Nucleus accumbens (tissue), 56 donors: Measurements from ENCODE around the gene PELI2.

Experiments
- DNase-seq, 56 donors: peaks; one replicate each; lab custom pipeline; 2025; lab: John Stamatoyannopoulos, UW

The PELI2 gene

DNA sequence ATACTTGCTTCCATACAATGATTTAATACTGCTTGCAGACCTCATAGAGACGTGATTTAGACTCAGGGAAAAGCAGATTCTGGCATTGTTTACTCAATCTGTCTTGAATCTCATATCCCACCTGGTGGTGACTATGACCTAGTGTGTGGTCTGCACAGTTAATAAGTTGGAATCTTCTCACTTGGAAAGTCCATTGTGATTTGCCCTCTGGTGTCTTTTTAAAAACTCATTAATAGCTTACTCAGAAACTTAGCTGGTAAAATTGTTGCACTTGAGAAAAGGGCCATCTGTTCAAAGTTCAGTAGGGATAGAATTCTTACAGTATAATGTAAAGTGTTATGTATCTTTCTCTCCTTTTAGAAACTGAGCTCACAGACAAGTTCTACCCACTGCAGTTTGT, 106.0 kb downstream of the PELI2 start:
- DNase-seq = no peak

DNA sequence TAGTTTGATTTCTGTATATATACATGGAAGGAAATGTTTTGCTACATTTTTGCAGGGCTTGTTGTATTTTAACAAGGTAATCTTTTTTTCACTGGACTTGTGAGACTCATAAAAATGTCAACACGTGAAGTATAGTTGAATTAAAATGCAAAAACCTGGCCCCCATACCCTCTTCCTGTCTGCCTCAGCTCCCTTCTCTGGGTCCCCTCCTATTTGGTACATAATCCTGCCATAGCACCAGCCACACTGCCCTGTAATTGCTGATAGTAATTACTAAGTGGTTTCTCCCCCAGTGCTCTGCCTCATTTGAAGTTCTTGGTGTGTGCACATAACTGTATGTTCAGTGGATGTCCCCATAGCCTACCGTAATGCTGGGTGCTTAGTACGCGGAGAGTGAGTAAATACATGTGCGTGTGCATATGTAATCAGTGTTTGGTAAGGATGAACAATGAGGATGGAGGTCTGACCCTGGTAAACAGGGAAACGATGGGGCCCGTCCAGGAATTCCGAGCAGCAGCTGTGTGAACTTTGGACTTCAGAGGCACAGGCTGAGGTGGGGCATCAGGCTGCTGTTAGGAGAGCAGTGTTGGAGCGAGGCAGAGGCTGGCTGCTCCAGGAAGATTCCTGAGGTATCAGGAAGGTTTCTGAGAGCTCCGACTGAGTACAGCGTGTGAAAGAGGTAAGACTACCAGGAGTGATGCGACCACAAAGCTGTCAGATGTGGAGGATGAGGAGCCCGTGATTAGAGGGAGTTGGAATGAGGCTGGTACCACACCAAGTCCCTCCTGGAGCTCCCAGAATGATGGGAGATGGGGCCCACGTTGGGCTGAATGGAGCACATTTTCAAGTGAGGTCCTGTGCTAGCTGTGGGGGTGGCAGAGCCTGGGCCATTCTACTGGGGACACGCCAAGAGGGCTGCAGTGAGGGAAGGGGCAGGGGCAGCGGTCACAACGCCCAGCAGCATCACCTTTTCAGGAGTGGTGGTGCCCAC, 106.8 kb downstream of the PELI2 start:
- DNase-seq = no peak

DNA sequence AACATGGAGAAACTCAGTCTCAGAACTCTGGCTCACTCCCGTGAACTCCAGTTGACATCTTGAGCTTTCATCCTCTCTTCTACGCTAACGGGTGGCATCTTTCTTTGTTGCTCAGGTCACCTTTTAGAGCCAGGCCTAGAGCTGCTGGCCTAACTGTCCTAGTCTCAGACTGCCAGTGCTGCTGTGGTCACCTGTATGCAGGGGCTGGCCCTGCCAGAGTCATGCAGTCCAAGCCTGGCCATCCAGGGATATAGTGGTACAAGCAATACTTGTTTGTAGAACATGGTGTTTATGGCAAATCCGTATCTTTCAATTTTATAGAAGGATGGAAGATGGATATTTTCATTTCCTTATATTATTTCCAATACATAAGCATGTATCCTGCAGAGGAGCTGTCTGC, 117.2 kb downstream of the PELI2 start:
- DNase-seq = no peak

DNA sequence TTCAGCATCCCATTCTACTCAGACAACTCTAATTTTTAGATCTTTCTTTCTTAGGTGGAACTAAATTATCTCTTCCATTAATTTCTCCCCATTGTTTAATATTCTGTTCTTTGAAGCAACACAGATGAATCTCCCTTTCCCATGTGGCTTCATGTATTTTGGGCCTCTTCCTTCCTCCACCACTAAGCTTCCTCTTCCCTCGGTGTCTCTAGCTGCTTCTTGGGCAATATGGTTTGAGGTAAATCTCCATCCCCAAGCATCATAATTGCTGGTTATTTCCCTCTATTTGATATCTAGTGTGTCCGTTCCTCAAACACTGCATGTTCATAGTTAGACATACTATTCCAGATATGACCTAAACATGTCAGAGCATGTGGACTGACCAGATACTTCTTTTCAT, 119.2 kb downstream of the PELI2 start:
- DNase-seq = no peak

DNA sequence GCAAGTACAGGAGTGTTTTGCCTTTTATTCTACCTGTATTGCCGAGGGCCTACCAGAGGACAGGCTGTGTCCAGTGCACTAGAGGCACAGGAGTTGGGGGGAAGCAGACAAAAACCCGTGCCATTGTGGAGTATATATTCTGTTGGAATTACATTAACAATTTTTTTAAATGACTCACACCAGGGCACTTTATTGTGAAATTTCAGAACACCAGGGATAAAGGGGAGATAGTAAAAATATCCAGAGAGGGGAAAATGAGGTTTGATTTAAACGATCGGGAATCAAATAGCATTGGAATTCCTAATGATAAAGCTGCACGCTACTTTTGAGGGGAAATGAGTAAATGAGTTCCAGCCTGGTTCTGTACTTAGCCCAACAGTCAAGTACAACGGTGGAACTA, 123.2 kb downstream of the PELI2 start:
- no peak for DNase-seq

DNA sequence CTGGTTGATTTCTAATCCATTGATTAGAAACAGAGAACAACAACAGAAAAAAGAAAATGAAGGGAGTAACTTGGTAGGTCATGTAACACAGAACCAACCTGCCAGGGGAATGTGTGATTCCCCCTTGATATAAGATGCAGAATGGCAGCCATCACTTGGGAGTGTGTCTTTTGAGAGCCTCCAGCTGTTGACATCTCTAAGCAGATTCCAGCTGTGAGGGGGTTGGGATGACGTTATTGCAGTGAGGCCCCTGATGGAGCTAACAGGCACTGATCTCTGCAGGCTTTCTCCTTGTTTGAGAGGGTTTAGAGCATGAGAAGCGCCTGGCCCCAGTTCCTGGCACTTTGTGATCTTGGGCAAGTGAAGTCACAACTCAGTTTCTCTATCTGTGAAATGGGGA, 124.9 kb downstream of the PELI2 start:
- no peak for DNase-seq

DNA sequence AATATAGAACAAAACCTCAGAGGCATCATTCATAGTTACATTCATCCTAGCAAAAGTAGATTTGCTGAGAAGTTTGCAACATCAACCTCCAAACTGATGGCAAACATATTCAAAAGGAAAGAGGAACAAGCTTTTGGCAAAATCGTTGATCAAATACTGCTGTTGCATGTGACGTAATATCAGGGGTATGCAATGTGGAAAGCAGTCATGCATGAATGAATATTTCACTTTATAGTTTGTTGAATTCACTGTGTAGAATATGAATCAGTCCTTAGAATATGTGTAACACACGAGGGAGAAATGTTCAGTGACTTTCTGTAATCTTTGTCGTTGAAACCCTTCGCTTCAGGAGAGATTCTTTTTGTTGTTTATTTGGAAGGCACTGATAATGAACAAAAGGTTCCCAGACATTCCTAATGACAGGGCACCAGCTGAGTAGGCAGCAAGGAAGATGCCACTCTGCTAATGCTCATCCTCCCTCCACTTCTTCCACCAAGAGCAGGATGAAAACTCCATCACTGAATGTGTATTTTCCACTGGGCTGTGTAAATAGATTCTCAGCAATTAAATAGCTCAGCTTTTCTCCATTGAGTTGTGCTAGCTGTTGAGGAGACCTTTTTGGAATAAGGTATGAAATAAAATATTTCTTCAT, 126.1 kb downstream of the PELI2 start:
- no peak for DNase-seq

DNA sequence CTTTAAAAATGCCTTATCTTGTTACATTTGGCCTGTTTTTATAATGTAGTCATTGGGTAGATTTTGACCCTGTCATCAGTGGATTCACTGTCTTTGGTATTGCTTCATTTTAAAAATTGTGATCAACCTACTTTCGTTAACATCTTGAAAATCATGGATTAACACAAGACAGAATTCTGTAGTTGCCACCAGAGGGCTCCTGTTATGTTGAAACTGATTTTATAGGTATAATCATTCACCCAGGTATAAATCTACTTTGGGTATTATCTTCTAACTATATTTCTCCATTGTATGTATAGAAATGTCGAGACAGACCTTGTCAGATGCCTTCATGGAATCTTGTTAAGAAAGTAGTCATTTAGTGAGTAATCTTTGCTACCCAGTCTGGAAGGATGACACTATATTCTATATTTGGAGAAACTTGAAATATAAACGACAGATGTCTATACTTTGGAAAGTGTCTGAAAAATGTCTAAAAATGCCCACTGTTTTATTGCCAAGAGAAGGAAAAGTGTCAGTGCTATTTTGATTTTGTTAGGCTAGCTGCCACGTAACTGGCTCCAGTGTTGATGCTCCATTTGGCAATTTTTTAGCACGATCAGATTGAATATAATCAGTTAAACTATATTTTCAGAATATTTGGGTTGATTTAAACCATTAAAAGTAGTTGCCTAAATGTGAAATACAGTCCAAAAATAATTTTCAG, 129.4 kb downstream of the PELI2 start:
- DNase-seq = no peak

DNA sequence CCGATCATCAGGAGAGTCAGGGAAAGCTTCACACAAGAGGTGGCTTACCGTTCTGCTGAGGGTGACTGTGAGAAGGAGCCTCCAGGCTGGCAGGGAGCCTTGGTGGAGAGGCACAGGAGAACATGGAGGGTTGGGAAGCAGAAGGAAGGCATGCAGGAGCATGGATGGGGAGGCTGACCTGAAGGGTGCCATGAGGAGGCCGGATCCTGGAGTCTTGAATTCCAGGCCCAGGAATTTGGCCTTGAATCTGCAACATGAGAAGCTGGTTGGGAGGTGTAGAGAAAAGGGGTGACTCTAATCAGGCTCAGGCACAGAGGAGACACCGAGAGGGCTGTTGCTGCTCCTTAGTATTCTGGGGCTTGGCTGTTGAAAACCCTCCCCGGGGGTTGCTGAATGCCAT, 130.2 kb downstream of the PELI2 start:
- no peak for DNase-seq

DNA sequence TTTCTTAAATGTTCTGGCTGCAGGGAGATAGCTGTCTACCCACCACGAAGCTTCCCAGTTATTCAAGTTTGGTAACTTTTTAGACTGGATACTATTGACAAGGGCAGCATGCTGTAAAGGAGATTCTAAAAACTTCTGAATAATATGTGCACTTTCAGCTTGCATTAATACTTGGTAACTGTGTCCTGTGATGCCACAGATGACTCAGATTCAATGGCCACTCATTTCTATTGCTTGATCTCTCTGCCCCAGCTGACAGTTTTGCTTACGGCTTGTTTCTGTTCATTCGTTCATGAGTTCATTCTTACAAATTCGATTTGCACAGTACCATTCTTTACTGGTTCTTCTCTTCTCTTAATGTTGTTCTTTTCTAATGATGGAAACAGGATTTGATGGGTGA, 142.8 kb downstream of the PELI2 start:
- no peak for DNase-seq

DNA sequence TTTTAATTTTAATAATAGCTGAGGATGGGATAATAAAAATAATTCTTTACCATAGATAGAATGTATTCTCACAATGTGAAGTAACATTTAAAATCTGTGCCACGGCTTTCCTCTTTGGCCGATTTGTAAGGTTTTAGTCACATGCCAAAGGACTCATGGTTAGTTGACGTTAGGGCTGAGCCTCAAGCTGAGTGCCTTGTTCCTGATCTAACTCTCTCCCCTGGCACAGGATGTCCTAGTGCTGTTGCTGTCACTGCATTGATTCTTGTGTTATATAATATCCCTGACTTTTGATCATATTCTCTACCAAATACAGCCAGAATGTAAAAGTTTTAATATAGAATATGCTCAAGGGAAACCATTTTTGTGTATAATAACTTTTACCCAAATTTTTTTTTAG, 144.3 kb downstream of the PELI2 start:
- DNase-seq = no peak

DNA sequence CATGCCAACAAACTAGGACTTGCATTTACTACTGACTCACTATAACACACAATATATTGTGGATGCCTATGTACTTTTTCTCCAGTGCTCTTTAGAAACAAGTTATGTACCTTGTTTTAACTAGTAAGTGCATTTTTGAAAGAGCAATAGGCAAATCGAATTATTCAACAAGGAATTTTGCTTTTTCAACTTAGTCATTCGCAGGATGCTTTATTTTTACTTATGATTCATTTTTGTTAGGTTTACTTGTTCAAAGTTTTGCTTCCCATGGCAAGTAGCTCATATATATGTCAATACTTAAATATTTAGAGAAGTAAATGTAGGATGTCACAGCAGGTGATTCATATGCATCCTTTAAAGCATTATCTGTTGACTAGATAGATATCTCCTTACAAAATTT, 149.8 kb downstream of the PELI2 start:
- DNase-seq = no peak

DNA sequence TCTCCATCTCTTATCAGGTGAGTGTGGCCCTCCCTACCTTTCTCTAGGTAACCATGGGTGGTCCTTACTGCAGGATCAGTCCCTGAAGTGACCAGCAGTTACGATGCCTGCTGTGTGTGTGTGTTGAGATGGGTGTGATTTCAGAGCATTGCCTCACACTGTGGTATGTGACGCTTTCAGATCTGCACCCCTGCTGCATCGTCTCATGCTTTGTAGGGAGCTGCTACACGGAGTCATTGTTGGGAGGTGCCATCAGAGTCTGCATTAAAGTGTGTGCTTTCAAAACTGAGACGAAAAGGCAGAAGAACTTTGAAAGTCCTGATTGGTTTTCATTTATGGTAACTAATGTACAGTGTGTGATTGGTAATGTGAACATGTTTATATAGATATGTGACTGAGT, 150.5 kb downstream of the PELI2 start:
- no peak for DNase-seq

DNA sequence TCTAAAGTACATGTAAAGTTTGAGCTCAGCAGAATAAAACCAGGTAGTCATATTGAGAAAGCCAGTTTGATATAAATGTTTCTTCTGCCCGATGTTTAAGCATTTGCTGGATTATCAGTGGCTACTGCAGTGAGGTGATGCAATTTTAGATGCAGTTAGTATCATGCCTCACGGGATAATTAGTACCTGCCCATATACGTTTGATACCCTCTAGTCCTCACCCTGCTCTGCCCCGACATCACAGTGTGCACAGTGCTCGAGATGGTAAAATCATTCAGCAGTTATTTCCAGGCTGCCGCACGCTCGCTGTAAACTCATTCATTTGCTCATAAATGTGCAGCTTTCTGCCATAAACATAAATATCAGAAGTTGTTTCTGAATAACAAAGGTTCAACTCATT, 152.7 kb downstream of the PELI2 start:
- no peak for DNase-seq

DNA sequence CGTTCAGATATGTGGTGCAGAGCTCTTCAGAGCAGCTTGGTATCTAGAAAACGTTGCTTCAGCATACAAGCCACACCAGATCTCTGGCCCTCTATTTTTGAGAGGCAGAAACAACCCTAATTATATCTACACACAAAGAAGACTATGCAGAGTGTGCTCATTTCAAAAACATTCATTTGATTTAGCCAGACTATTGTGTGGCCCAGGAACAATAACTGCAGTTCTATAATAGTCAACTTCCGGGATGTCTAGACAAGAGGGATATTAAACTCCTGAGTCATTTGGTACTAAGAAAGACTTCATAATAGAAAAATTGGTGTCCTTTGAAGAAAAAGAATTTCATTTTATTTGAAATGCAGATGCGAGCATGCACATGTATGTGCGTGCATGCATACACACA, 153.8 kb downstream of the PELI2 start:
- DNase-seq = no peak

DNA sequence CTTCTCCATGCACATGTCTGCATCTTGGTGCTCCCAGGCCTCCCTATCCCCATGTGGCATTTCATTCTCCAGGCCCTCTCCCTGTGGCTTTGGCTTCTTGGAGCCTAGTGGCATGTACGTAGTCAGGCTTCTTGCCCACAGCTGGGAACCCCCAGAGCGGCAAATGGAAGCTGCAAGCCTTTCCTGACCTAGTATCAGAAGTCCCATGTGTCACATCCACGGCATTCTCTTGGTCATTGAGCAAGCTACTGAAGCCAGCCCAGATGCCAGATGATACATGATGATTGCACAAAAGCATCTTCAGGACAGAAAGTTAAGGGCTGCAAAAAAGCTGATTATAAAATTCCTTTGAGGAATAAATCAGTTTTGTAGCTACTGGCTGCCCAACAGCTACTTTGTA, 154.9 kb downstream of the PELI2 start:
- DNase-seq = no peak

DNA sequence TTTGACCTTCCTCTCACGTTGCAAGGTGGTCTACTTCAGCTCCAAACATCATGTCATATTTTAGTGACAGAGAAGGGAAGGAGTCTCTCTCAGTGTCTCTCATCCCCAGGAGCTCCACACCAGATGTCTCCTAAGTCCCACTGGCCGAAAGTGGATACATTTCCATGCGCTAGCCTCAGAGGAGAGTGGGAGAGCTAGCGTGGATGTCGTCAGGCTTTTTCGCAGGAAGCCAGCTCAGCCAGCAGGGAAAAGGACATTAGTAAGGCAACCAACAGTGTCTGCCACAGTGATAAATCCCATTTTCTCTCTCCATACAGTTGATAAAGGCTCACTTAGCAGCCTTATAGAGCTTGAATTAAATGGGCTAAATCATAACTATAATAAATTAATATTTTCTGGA, 155.7 kb downstream of the PELI2 start:
- DNase-seq = no peak

DNA sequence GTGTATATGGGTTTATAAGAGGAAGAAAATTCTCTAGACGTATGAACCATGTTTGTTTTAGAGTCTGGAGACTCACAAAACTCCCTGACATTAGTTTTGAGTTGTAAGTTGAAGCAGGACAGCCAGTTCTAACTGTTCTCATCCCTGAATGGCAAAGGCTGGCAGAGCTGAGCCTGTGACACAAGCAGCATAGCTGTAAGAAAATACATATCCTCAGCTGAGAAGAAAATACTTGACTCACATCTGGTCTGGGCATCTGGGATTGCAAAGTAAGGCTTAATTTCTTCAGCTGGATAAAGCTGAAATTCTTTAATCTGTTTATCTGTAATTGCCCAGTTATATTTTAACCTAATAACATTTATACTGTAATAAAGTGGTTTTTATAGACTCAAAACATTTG, 156.3 kb downstream of the PELI2 start:
- no peak for DNase-seq

DNA sequence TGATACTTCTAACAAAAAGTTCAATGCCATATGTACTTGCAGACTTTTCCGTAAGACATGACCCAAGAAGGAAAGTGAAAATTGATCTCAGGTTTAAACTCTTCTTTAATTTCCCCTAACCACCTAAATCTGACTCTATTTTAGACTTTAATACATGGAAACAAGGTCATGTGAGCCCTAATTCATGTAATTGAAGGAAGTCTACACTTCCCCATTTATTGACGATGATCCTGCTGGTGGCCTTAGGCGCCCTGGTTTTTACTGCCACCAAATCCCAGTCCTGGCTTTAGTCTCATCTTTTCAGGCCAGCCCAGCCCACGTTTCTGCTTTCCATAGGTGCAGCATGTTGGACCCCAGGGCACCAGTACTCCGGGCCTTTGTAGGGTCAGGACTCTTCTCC, 157.9 kb downstream of the PELI2 start:
- no peak for DNase-seq

DNA sequence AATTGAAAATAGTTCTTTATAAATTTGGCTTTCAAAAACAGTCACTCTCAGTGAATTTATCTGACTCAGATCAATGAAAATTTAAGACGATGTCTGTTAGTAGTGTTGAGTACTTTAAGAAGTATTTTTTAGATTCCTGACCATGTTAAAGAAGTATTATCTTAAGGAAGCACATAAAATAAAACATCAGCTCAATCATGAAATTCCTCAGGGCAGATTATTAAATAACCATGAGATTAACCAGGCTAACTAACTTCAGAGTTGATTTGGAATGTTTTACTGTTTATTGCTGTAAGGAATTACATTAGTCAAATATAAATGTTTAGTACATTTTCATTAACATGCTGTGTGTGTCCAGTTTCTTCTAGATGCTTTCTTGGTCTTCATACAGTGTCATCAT, 160.2 kb downstream of the PELI2 start:
- DNase-seq = no peak

DNA sequence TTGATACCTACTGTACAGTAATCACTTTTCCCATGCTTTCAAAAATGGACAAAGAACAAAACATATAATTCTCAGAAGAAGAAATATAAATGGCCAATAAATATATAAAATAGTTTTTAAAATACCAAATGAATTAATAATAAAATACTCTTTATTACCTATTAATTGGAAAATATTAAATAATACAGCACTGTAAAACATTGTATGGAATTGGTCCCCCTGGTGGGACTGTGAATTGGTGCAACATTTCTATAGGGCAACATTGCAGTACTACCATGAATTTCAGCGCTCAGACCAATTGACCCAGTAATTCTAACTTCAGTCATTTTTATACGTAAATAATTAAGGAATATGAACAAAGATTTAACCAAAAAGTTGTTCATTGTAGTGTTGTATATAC, 162.6 kb downstream of the PELI2 start:
- no peak for DNase-seq

DNA sequence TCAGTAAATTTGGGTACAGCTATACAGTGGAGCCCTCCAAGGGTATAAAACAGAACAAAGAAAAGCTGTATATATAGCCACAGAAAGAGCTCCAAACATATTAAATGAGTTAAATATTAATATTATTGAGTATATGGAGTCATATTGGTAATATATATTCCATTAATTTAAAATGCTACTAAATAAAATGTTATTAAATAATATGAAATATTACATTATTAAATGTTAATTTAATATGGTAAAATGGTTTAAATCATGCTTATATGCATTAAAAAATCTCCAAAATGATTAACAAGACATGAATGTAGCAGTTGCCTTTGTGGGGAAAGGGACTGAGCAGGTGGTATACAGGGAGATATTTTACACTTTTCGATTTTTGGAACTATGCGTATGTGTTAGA, 164.0 kb downstream of the PELI2 start:
- no peak for DNase-seq
